Trophoblast cell (in vitro differentiated cells and primary cell): ENCODE results near the gene ZSWIM1.

Experiments used
- DNase-seq, 2 donors: peaks; one replicate each; pipeline ENCODE4 v3.0.0-alpha.2; 2016
- H2AFZ ChIP-seq: 2 replicates; pipeline ENCODE4 v1.6.1; 2013; ENCODE audit warnings: low read length, moderate library complexity, mild to moderate bottlenecking; ENCODE audit not compliant: insufficient read depth, poor library complexity
- H2AK5ac ChIP-seq: 2 replicates; pipeline ENCODE4 v1.6.1; 2013; ENCODE audit warnings: mild to moderate bottlenecking, low read length
- H2BK120ac ChIP-seq: 2 replicates; pipeline ENCODE4 v1.6.1; 2013; ENCODE audit warnings: low read length, mild to moderate bottlenecking, moderate library complexity; ENCODE audit not compliant: insufficient read depth, poor library complexity
- H2BK12ac ChIP-seq: 2 replicates; pipeline ENCODE4 v1.6.1; 2013; ENCODE audit warnings: mild to moderate bottlenecking, low read length, moderate library complexity
- H2BK5ac ChIP-seq: 2 replicates; pipeline ENCODE4 v1.6.1; 2013; ENCODE audit warnings: low read length, low read depth, moderate library complexity, mild to moderate bottlenecking; ENCODE audit not compliant: poor library complexity
- H3K14ac ChIP-seq: 2 replicates; pipeline ENCODE4 v1.6.1; 2013; ENCODE audit warnings: mild to moderate bottlenecking, low read length
- H3K18ac ChIP-seq: 2 replicates; pipeline ENCODE4 v1.6.1; 2013; ENCODE audit warnings: mild to moderate bottlenecking, low read length
- H3K23ac ChIP-seq: 2 replicates; pipeline ENCODE4 v1.6.1; 2013; ENCODE audit warnings: low read length
- H3K27ac ChIP-seq: 2 replicates; pipeline ENCODE4 v1.5.1; 2013; ENCODE audit warnings: low read depth, mild to moderate bottlenecking, inconsistent platforms, low read length, moderate library complexity
- H3K27me3 ChIP-seq: 2 replicates; pipeline ENCODE4 v1.6.1; 2013; ENCODE audit warnings: inconsistent platforms, mild to moderate bottlenecking, low read length, moderate library complexity; ENCODE audit not compliant: insufficient read depth
- H3K36me3 ChIP-seq, 2 experiments: 1 replicate in 1 of 2; 2 replicates in 1 of 2; pipeline ENCODE4 v1.6.1; 2013; ENCODE audit warnings: low read length in 2 of 2, mild to moderate bottlenecking in 2 of 2, moderate library complexity in 1 of 2; ENCODE audit not compliant: insufficient read depth in 2 of 2, control insufficient read depth in 1 of 2
- H3K4ac ChIP-seq: 2 replicates; pipeline ENCODE4 v1.6.1; 2013; ENCODE audit warnings: low read depth, mild to moderate bottlenecking, low read length, moderate library complexity
- H3K4me1 ChIP-seq, 2 experiments: 1 replicate in 1 of 2; 2 replicates in 1 of 2; pipeline ENCODE4 v1.6.1; 2013; ENCODE audit warnings: low read length in 2 of 2, mild to moderate bottlenecking in 2 of 2, moderate library complexity in 1 of 2; ENCODE audit not compliant: insufficient read depth in 2 of 2, control insufficient read depth in 1 of 2
- H3K4me2 ChIP-seq: 2 replicates; pipeline ENCODE4 v1.6.1; 2013; ENCODE audit warnings: inconsistent platforms, mild to moderate bottlenecking, low read length, moderate library complexity
- H3K4me3 ChIP-seq: 2 replicates; pipeline ENCODE4 v1.5.1; 2013; ENCODE audit warnings: mild to moderate bottlenecking, low read depth, low read length, inconsistent platforms
- H3K79me1 ChIP-seq: one replicate; pipeline ENCODE4 v1.6.1; 2013; ENCODE audit warnings: low read length
- H3K79me2 ChIP-seq: 2 replicates; pipeline ENCODE4 v1.6.1; 2013; ENCODE audit warnings: low read length, mild to moderate bottlenecking; ENCODE audit not compliant: control insufficient read depth, insufficient read depth, poor library complexity
- H3K9ac ChIP-seq: 2 replicates; pipeline ENCODE4 v1.6.1; 2013; ENCODE audit warnings: mild to moderate bottlenecking, low read length
- H3K9me3 ChIP-seq: 2 replicates; pipeline ENCODE4 v1.6.1; 2013; ENCODE audit warnings: low read depth, mild to moderate bottlenecking, control low read depth, inconsistent platforms, low read length; ENCODE audit not compliant: insufficient read depth
- H4K12ac ChIP-seq: 2 replicates; pipeline ENCODE4 v1.6.1; 2013; ENCODE audit warnings: low read depth, mild to moderate bottlenecking, low read length, moderate library complexity
- H4K8ac ChIP-seq: 2 replicates; pipeline ENCODE4 v1.6.1; 2013; ENCODE audit warnings: low read depth, mild to moderate bottlenecking, low read length, moderate library complexity
- H4K91ac ChIP-seq: one replicate; pipeline ENCODE4 v1.6.1; 2013; ENCODE audit warnings: low read depth, mild to moderate bottlenecking, low read length, moderate library complexity
- WGBS: extraction: QIAGEN DNeasy Blood & Tissue Kit; methylation state at CpG from one replicate; pipeline ENCODE4 v1.1.7; 2013; ENCODE audit warnings: missing lambda C conversion rate; ENCODE audit not compliant: insufficient read length, insufficient coverage; ENCODE audit errors: extremely low coverage; 5-methylcytosine and 5-hydroxymethylcytosine counted together

Gene ZSWIM1

DNA sequence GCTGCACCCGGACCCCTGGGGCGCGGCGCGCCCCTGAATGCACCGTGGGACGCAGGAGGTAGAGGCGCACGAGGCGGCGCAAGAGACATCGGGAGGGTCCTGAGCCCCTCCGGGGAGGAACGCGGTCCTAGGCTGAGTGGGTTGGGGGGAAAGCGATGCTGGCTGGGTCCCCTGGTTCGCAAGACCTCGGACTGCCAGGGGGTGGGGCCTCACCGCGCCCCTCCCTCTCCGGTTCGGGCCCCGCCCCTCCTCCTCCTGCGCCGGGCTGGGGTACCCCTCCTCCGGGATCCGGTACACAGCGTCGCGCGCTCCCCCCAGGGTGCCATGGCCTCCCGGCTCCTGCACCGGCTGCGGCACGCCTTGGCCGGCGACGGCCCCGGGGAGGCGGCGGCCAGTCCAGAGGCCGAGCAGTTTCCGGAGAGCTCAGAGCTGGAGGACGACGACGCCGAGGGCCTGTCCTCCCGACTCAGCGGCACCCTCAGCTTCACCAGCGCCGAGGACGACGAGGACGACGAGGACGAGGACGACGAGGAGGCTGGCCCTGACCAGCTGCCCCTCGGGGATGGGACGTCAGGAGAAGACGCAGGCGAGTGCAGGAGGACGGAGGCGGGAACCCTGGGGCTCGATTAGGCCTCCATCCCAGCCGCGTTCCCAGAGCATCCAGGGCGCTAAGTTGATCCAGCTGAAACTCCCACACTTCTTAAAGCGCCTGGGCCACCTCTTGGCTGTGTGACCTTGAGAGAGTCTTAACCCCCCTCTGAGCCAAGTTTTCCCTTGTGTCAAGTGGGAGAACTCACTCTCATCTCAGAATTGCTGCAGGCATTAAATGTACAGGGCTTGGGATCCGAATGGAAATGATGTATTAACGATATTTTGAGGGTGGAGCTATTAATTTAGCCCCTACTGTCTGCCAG lies 46.9 kb upstream of the ZSWIM1 start:
- H3K14ac ChIP-seq, result peak overlapping the region; percentile 52
- H4K91ac ChIP-seq, result peak overlapping the region; percentile 76
- H3K9me3 ChIP-seq, result peaks cover 3% of the 10 kb centered on the region
- H3K79me1 ChIP-seq, result peaks cover 9% of the 10 kb centered on the region
- H2AFZ ChIP-seq, result peak overlapping the region; percentile 80
- H3K4me3 ChIP-seq, result peak overlapping the region; percentile 77
- WGBS, result no CpG with 5 or more reads among the region's 71 CpGs
- peak overlapping the region; percentile 60 for H3K27ac ChIP-seq
- H3K27me3 ChIP-seq, result no peaks in the 10 kb centered on the region
- peak overlapping the region; percentile 24 for H4K12ac ChIP-seq
- peaks cover 5 to 11% of the 10 kb centered on the region in 2 experiments for H3K4me1 ChIP-seq
- no peak overlapping the region for H3K23ac ChIP-seq
- peak overlapping the region; percentile 90 for H3K4me2 ChIP-seq
- H3K4ac ChIP-seq, result peak overlapping the region; percentile 39
- peak overlapping the region; percentile 31 for H2AK5ac ChIP-seq
- H2BK5ac ChIP-seq, result no peak overlapping the region
- H3K9ac ChIP-seq, result peak overlapping the region; percentile 90
- H3K36me3 ChIP-seq, result no peaks in the 10 kb centered on the region
- DNase-seq, result peak; percentile 30 to 40
- no peaks in the 10 kb centered on the region for H3K79me2 ChIP-seq
- H4K8ac ChIP-seq, result peak overlapping the region; percentile 90
- peak overlapping the region; percentile 27 for H3K18ac ChIP-seq
- no peak overlapping the region for H2BK120ac ChIP-seq
- H2BK12ac ChIP-seq, result no peak overlapping the region

DNA sequence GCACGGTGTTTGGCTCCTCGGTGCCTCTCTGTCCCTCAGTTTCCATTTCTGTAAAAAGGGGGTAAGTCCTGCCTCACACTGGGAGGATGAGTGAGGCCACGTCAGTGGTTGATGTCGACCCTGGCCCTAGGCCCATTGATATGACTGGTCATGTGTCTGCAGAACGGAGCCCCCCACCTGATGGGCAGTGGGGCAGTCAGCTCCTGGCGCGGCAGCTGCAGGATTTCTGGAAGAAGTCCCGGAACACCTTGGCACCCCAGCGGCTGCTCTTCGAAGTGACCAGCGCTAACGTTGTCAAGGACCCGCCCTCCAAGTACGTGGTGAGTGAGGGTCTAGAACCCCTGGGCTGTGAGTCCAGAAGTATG lies 46.2 kb upstream of the ZSWIM1 start:
- Histone ChIP-seq H2AFZ (peak overlapping the region; percentile 2), H3K4me2 (no peak overlapping the region), H2AK5ac (no peak overlapping the region), H3K23ac (no peak overlapping the region), H4K8ac (no peak overlapping the region), H3K79me1 (peaks cover 9% of the 10 kb centered on the region), H2BK5ac (no peak overlapping the region), H4K12ac (no peak overlapping the region), H3K4me3 (peak overlapping the region; percentile 2), H3K18ac (no peak overlapping the region), H2BK12ac (no peak overlapping the region), H3K79me2 (no peaks in the 10 kb centered on the region), H3K27me3 (no peaks in the 10 kb centered on the region), H3K14ac (no peak overlapping the region), H3K27ac (no peak overlapping the region), H3K4me1 (peaks cover 5 to 11% of the 10 kb centered on the region in 2 experiments), H3K4ac (no peak overlapping the region), H3K9me3 (peaks cover 3% of the 10 kb centered on the region), H4K91ac (no peak overlapping the region), H3K9ac (no peak overlapping the region), H2BK120ac (no peak overlapping the region), H3K36me3 (no peaks in the 10 kb centered on the region)
- WGBS, result no CpG with 5 or more reads among the region's 14 CpGs
- DNase-seq, result no peak

GRCh38 chr20:45835329-45835765 lies 45.7 kb upstream of the ZSWIM1 start:
- WGBS, result no CpG with 5 or more reads among the region's 3 CpGs
- no peak overlapping the region for H3K9ac ChIP-seq
- H3K79me2 ChIP-seq, result no peaks in the 10 kb centered on the region
- DNase-seq, result peak in 1 of 2 donors; percentile 18
- H2AK5ac ChIP-seq, result no peak overlapping the region
- no peak overlapping the region for H4K91ac ChIP-seq
- no peak overlapping the region for H3K23ac ChIP-seq
- H2BK5ac ChIP-seq, result no peak overlapping the region
- H3K18ac ChIP-seq, result no peak overlapping the region
- no peak overlapping the region for H2BK12ac ChIP-seq
- H4K8ac ChIP-seq, result no peak overlapping the region
- H3K27me3 ChIP-seq, result no peaks in the 10 kb centered on the region
- H3K9me3 ChIP-seq, result peaks cover 3% of the 10 kb centered on the region
- peaks cover 5 to 11% of the 10 kb centered on the region in 2 experiments for H3K4me1 ChIP-seq
- no peak overlapping the region for H3K14ac ChIP-seq
- peaks cover 3 to 5% of the 10 kb centered on the region in 2 experiments for H3K36me3 ChIP-seq
- no peak overlapping the region for H2AFZ ChIP-seq
- H2BK120ac ChIP-seq, result no peak overlapping the region
- H3K27ac ChIP-seq, result no peak overlapping the region
- H3K4ac ChIP-seq, result no peak overlapping the region
- H3K4me2 ChIP-seq, result no peak overlapping the region
- H3K79me1 ChIP-seq, result peaks cover 9% of the 10 kb centered on the region
- H3K4me3 ChIP-seq, result no peak overlapping the region
- no peak overlapping the region for H4K12ac ChIP-seq

GRCh38 chr20:45835825-45836224 lies 45.2 kb upstream of the ZSWIM1 start:
- H3K14ac ChIP-seq, result no peak overlapping the region
- H3K4ac ChIP-seq, result no peak overlapping the region
- H4K8ac ChIP-seq, result no peak overlapping the region
- WGBS, result no CpG with 5 or more reads among the region's 5 CpGs
- peaks cover 5 to 11% of the 10 kb centered on the region in 2 experiments for H3K4me1 ChIP-seq
- H2BK5ac ChIP-seq, result no peak overlapping the region
- no peak overlapping the region for H3K4me2 ChIP-seq
- H3K9me3 ChIP-seq, result peaks cover 3% of the 10 kb centered on the region
- no peaks in the 10 kb centered on the region for H3K79me2 ChIP-seq
- H3K36me3 ChIP-seq, result peaks cover 7 to 9% of the 10 kb centered on the region in 2 experiments
- no peak overlapping the region for H2BK12ac ChIP-seq
- DNase-seq, result no peak
- no peak overlapping the region for H2BK120ac ChIP-seq
- H4K91ac ChIP-seq, result no peak overlapping the region
- H3K79me1 ChIP-seq, result peaks cover 9% of the 10 kb centered on the region
- no peak overlapping the region for H3K4me3 ChIP-seq
- no peaks in the 10 kb centered on the region for H3K27me3 ChIP-seq
- no peak overlapping the region for H3K27ac ChIP-seq
- no peak overlapping the region for H3K18ac ChIP-seq
- H2AK5ac ChIP-seq, result no peak overlapping the region
- no peak overlapping the region for H4K12ac ChIP-seq
- no peak overlapping the region for H3K9ac ChIP-seq
- H2AFZ ChIP-seq, result no peak overlapping the region
- H3K23ac ChIP-seq, result no peak overlapping the region
